Esophagus muscularis mucosa (tissue), 2 donors: ENCODE measurements around the gene PTOV1.

Experiments
- POLR2A ChIP-seq: fragments of 450-650 bp; IDR thresholded peaks from one replicate; pipeline ENCODE4 v1.6.1; 2017; ENCODE audit warnings: antibody characterized with exemption, moderate library complexity, mild to moderate bottlenecking, low read depth
- POLR2AphosphoS5 ChIP-seq, 2 donors: sonication (generic); formaldehyde crosslinking; IDR thresholded peaks; one replicate each; pipeline ENCODE4 v1.6.1; 2017; ENCODE audit warnings: antibody characterized with exemption in 2 of 2

- TF ChIP-seq POLR2AphosphoS5 (IDR thresholded peaks at IDR 0.05) = no peak
- TF ChIP-seq POLR2A = no peak
These were observed 44.1 kb downstream of the PTOV1 start for GRCh38 chr19:49894879-49895565.
